HCT116 (cell line): ENCODE results near the gene ANKRD13C.

Experiments used
- EZH2 ChIP-seq: fragments of 200-600 bp; sonication (generic); IDR thresholded peaks from 2 replicates; pipeline ENCODE4 v1.6.1; 2017; ENCODE audit warnings: antibody characterized with exemption, mixed run types
- EZH2phosphoT487 ChIP-seq: fragments of 200-600 bp; IDR thresholded peaks from 2 replicates; pipeline ENCODE4 v1.6.1; 2018; ENCODE audit warnings: antibody characterized with exemption, borderline replicate concordance
- POLR2A ChIP-seq: IDR thresholded peaks from 2 replicates; pipeline ENCODE4 v1.7.0; 2011; ENCODE audit warnings: borderline replicate concordance; ENCODE audit not compliant: insufficient read depth, insufficient read length; ENCODE audit errors: extremely low read depth
- POLR2AphosphoS5 ChIP-seq: IDR thresholded peaks from 2 replicates; pipeline ENCODE4 v1.6.1; 2011; ENCODE audit warnings: mild to moderate bottlenecking, low read depth, low read length, moderate library complexity
- SIN3A ChIP-seq: IDR thresholded peaks from 2 replicates; pipeline ENCODE4 v1.6.1; 2012; ENCODE audit warnings: low read depth
- ZNF274 ChIP-seq: fragments of 200-500 bp; sonication (Bioruptor generic); IDR thresholded peaks from 2 replicates; pipeline ENCODE4 v1.6.1; 2014; ENCODE audit warnings: mild to moderate bottlenecking, low read depth, low read length, inconsistent platforms
- TF ChIP-seq, protein P1 (sequence below), 3 experiments: fragments of 200-600 bp in 1 of 3; sonication (generic) in 1 of 3; IDR thresholded peaks in 2 of 3; conservative IDR thresholded peaks in 1 of 3; 2 replicates each; pipeline ENCODE4 v1.5.1; 2012 to 2017; ENCODE audit warnings: low read depth in 2 of 3, low read length in 2 of 3, antibody characterized with exemption in 1 of 3, borderline replicate concordance in 1 of 3, control low read depth in 1 of 3, mild to moderate bottlenecking in 1 of 3, mixed read lengths in 1 of 3, mixed run types in 1 of 3, moderate library complexity in 1 of 3; ENCODE audit not compliant: insufficient read depth in 1 of 3
- TF ChIP-seq, protein P2 (sequence below): IDR thresholded peaks from 2 replicates; pipeline ENCODE4 v1.6.1; 2012

DNA sequence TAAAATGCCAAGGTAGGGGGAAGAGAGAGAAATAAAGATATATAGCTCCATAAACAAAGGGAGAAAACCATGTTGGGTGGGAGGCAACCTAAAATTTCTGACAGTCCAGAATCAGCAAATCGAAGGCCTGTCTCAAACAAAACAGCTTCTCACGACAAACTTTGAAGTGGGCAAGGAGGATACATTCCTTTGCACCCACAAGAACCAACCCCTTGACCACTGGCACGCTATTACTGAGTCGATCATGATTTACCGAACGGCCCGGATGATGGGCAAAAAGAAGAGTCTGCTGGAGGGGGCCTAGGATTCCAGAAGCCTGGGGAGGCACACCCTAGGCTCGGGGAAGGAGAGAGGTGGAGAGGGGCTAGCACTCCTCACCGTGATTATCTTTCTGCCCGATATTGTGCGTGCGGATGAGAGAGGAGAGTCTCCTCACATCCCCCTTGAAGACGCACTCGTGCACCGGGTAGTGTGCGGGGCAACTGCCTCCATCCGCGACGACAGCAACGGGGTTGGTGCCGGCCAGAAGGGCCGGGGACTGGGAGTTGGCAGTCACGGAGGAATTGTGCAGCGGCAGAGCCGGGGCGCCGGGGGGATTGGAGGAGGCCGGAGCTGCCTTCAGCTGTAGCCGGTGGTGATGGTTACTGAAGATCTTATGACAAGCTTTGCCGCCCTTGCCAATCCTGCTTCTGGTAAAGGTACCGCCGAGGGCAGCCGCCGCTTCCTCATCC is 756 bp downstream of the ANKRD13C start:
- TF ChIP-seq EZH2phosphoT487 (no peak), POLR2A (no peak), SIN3A (no peak; the same call in 1 of the 2 replicates), POLR2AphosphoS5 (no peak), EZH2 (no peak), ZNF274 (no peak)
- TF ChIP-seq, protein P1, sequence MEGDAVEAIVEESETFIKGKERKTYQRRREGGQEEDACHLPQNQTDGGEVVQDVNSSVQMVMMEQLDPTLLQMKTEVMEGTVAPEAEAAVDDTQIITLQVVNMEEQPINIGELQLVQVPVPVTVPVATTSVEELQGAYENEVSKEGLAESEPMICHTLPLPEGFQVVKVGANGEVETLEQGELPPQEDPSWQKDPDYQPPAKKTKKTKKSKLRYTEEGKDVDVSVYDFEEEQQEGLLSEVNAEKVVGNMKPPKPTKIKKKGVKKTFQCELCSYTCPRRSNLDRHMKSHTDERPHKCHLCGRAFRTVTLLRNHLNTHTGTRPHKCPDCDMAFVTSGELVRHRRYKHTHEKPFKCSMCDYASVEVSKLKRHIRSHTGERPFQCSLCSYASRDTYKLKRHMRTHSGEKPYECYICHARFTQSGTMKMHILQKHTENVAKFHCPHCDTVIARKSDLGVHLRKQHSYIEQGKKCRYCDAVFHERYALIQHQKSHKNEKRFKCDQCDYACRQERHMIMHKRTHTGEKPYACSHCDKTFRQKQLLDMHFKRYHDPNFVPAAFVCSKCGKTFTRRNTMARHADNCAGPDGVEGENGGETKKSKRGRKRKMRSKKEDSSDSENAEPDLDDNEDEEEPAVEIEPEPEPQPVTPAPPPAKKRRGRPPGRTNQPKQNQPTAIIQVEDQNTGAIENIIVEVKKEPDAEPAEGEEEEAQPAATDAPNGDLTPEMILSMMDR (IDR thresholded peaks at IDR 0.05 in 2 of 3, conservative IDR thresholded peaks at IDR 0.05 in 1 of 3; ENCODE audit: borderline replicate concordance in 1 of 3, insufficient read depth in 1 of 3, low read depth in 2 of 3, low read length in 2 of 3) = no peak
- TF ChIP-seq, protein P2, sequence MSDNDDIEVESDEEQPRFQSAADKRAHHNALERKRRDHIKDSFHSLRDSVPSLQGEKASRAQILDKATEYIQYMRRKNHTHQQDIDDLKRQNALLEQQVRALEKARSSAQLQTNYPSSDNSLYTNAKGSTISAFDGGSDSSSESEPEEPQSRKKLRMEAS = no peak
